Neutrophil (primary cell): ENCODE measurements around the gene POPDC3.

Experiments
- H3K27ac ChIP-seq: fragments of 200-600 bp; sonication (generic); 2 replicates; pipeline ENCODE4 v1.5.1; 2016; ENCODE audit warnings: mild to moderate bottlenecking, moderate library complexity
- H3K27me3 ChIP-seq: fragments of 200-600 bp; sonication (generic); 2 replicates; pipeline ENCODE4 v1.6.0; 2016; ENCODE audit warnings: mild to moderate bottlenecking
- H3K36me3 ChIP-seq: fragments of 200-600 bp; sonication (generic); 2 replicates; pipeline ENCODE4 v1.5.1; 2017
- H3K4me1 ChIP-seq, 2 experiments: fragments of 200-600 bp in 1 of 2; sonication (generic) in 1 of 2; 1 replicate in 1 of 2; 2 replicates in 1 of 2; pipeline versions ENCODE4 v1.5.1 to v1.6.1; 2013 to 2016; ENCODE audit warnings: low read depth in 1 of 2, low read length in 1 of 2, mild to moderate bottlenecking in 1 of 2, moderate library complexity in 1 of 2; ENCODE audit not compliant: control insufficient read depth in 1 of 2, insufficient read depth in 1 of 2
- H3K4me3 ChIP-seq, 2 experiments: fragments of 200-600 bp in 1 of 2; sonication (generic) in 1 of 2; 1 replicate in 1 of 2; 2 replicates in 1 of 2; pipeline ENCODE4 v1.5.1; 2013 to 2016; ENCODE audit warnings: low read depth in 1 of 2, low read length in 1 of 2, mild to moderate bottlenecking in 1 of 2, moderate library complexity in 1 of 2
- H3K9me3 ChIP-seq: fragments of 200-600 bp; sonication (generic); 2 replicates; pipeline ENCODE4 v1.5.1; 2016
- CTCF ChIP-seq: fragments of 200-600 bp; sonication (generic); IDR thresholded peaks from 2 replicates; pipeline ENCODE4 v1.5.1; 2016; ENCODE audit warnings: antibody characterized with exemption

Gene POPDC3

DNA sequence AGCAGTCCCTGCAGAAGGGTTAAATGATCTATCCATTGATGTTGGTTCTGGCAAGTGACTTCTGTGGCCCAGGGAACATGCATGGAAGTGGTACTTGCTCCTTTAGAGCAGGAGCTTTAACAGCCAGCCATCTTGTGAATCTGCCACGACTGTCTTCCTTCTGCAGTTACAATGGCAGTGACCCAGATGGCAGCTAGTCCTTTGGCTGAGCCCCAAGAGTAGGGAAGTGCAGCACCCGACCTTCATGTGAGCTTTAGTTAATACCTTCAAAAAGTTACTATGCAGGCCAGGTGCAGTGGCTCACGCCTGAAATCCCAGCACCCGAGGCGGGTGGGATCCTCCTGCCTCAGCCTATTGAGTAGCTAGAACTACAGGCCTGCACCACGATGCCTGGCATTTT is 66.4 kb downstream of the POPDC3 start:
- Histone ChIP-seq H3K9me3 (no peaks in the 10 kb centered on the region), H3K4me1 (no peaks in the 10 kb centered on the region), H3K4me3 (no peak overlapping the region), H3K36me3 (no peaks in the 10 kb centered on the region), H3K27ac (no peak overlapping the region), H3K27me3 (peaks cover 28% of the 10 kb centered on the region)
- no peak for TF ChIP-seq CTCF

DNA sequence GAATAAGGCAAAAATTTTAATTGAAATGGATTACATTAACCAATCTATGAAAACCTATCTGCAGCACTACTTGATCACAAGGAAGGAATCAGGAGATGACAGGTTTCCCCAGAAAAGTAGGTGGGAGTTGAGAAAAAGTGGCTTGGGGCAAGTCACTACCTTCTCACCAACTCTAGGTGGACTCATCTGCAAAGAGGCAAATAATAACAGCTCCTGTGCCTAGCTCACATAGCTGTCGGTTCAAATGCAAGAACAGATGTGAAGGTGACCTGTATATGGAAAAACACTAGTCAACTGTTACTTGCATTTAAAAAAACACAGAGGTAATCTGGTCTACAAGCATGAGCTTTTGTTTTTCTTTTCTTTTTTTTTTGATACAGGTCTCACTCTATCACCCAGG is 67.2 kb downstream of the POPDC3 start:
- no peak for TF ChIP-seq CTCF
- Histone ChIP-seq H3K36me3 (no peaks in the 10 kb centered on the region), H3K4me1 (no peaks in the 10 kb centered on the region), H3K27ac (no peak overlapping the region), H3K9me3 (no peaks in the 10 kb centered on the region), H3K27me3 (peaks cover 28% of the 10 kb centered on the region), H3K4me3 (no peak overlapping the region)

- Histone ChIP-seq H3K4me3 (no peak overlapping the region), H3K36me3 (no peaks in the 10 kb centered on the region), H3K27ac (no peak overlapping the region), H3K27me3 (peaks cover 25% of the 10 kb centered on the region), H3K9me3 (no peaks in the 10 kb centered on the region), H3K4me1 (no peaks in the 10 kb centered on the region)
- no peak for TF ChIP-seq CTCF
Measured at GRCh38 chr6:105111871-105112270, 67.9 kb downstream of the POPDC3 start.

GRCh38 chr6:105111105-105111504 is 68.7 kb downstream of the POPDC3 start:
- Histone ChIP-seq H3K4me3 (no peak overlapping the region), H3K27ac (no peak overlapping the region), H3K4me1 (no peaks in the 10 kb centered on the region), H3K9me3 (no peaks in the 10 kb centered on the region), H3K27me3 (peaks cover 25% of the 10 kb centered on the region), H3K36me3 (no peaks in the 10 kb centered on the region)
- no peak for TF ChIP-seq CTCF

DNA sequence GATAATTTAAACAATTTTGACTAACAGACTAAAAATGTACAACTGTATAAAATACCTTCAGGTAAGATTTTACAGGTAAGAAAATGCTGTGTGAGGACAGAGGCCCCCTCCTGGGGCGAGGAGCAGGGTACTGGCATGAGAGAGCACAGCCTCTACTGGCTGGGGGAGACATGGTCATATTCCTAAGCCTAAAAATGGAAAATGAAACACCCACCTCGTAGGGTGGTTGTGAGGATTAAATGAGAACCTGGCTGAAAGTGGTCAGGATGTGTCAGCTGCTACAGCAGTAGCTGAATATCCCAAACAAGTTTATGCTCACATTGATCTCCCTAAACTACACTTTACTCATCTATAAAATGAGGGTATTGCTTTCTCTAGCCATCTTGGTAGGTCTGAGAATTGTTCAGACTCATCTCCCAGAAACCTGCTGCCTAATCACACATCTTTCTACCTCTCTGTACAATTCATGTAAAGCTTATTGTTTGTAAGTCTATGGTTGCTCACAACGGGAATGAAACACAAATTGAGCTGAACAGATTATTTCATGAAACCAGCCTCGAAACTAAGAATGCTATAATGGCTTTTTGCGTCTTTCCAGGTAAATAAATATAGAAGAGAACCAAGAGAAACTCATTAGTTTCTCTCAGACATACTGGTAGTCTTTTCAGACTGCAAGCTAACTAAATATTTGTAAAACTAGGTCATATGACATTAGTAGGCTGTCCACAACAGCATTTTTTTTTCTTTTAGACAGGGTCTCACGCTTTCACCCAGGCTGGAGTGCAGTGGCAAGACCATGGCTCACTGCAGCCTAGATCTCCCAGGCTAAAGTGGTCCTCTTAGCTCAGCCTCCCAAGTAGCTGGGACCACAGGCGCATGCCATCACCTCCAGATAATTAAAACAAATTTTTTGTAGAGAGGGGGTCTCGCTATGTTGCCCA is 69.6 kb downstream of the POPDC3 start:
- H3K4me1 ChIP-seq, result no peaks in the 10 kb centered on the region
- no peak overlapping the region for H3K4me3 ChIP-seq
- no peak overlapping the region for H3K27ac ChIP-seq
- H3K9me3 ChIP-seq, result no peaks in the 10 kb centered on the region
- no peak for TF ChIP-seq CTCF
- H3K27me3 ChIP-seq, result peaks cover 26% of the 10 kb centered on the region
- H3K36me3 ChIP-seq, result no peaks in the 10 kb centered on the region
